Measurements from ENCODE around the gene AUTS2.

DNA sequence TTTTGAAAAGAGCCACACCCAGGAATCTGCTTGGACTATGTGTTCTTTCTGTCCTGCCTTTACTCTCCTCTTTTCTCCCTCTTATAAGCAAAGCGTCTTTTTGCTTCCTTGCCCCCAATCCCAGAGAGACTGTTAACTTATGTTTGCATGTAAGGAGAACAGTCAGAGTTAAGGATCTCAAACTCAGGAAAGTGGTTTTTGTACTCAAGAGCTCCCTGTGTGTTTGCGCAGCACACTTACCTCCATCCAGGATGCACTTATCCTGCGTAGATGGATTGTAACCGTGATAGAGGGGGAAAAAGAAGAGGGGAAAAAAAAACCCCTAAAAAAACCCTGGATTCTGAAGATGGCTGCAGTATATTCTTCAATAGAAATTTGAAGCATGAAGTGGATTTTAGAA is 228.9 kb downstream of the AUTS2 start:
- TF ChIP-seq POLR2AphosphoS5 (IDR thresholded peaks at IDR 0.05; ENCODE audit: low read depth, low read length): no peak
- no peak for TF ChIP-seq POLR2A (IDR thresholded peaks at IDR 0.05; ENCODE audit: low read depth, low read length)

Measured in GM12891 (cell line).